Muscle of back (tissue), 13 donors: ENCODE measurements around the gene GALE. TPM values are rescaled to one million over a fixed set of nuclear protein-coding genes. Genes with fewer than 3 reads are reported as not detected.
"Not testable (repeated sequence)": the region's sequence is repeated elsewhere in the genome, so short reads cannot be mapped to it uniquely, and the experiment has no call there.

ENCODE experiments used
- DNase-seq, 3 donors: peaks; one replicate each; pipeline versions ENCODE4 v3.0.0 to v3.0.0-alpha.2; 2013
- long read RNA-seq, 9 donors: transcript quantifications; one replicate each; lab custom pipeline, GENCODE V29; 2026
- polyA plus RNA-seq, 10 donors: library from polyadenylated mRNA; unstranded; fragments of 120-200 nt; gene quantifications; one replicate each; pipeline ENCODE4 v1.2.1, GENCODE V29; 2013; ENCODE audit not compliant: insufficient read length in 10 of 10

Gene GALE
- polyA plus RNA-seq: 10 to 100 TPM; 16.1 to 23.6 (median 19.9) TPM
- long read RNA-seq, donor 1: 0 reads
- long read RNA-seq, donor 2, partial matches to known transcripts: 0 of 4 reads
- long read RNA-seq, donor 2, other reads (novel, unspliced or antisense): 0 of 4 reads
- long read RNA-seq, donor 3: 0 reads
- long read RNA-seq, donor 4, partial matches to known transcripts: 0 of 3 reads
- long read RNA-seq, donor 4, other reads (novel, unspliced or antisense): 0 of 3 reads
- long read RNA-seq, donor 5, partial matches to known transcripts: 0 of 5 reads
- long read RNA-seq, donor 5, other reads (novel, unspliced or antisense): 0 of 5 reads
- long read RNA-seq, donor 6, transcript GALE-216 (12 exons, 1,566 nt): major isoform, 5 of 10 reads
- long read RNA-seq, donor 6, partial matches to known transcripts: 5 of 10 reads
- long read RNA-seq, donor 6, other reads (novel, unspliced or antisense): 0 of 10 reads
- long read RNA-seq, donor 7, partial matches to known transcripts: 0 of 2 reads
- long read RNA-seq, donor 7, other reads (novel, unspliced or antisense): 0 of 2 reads
- long read RNA-seq, donor 8, partial matches to known transcripts: 0 of 1 reads
- long read RNA-seq, donor 8, other reads (novel, unspliced or antisense): 0 of 1 reads
- long read RNA-seq, donor 9: 0 reads

DNA sequence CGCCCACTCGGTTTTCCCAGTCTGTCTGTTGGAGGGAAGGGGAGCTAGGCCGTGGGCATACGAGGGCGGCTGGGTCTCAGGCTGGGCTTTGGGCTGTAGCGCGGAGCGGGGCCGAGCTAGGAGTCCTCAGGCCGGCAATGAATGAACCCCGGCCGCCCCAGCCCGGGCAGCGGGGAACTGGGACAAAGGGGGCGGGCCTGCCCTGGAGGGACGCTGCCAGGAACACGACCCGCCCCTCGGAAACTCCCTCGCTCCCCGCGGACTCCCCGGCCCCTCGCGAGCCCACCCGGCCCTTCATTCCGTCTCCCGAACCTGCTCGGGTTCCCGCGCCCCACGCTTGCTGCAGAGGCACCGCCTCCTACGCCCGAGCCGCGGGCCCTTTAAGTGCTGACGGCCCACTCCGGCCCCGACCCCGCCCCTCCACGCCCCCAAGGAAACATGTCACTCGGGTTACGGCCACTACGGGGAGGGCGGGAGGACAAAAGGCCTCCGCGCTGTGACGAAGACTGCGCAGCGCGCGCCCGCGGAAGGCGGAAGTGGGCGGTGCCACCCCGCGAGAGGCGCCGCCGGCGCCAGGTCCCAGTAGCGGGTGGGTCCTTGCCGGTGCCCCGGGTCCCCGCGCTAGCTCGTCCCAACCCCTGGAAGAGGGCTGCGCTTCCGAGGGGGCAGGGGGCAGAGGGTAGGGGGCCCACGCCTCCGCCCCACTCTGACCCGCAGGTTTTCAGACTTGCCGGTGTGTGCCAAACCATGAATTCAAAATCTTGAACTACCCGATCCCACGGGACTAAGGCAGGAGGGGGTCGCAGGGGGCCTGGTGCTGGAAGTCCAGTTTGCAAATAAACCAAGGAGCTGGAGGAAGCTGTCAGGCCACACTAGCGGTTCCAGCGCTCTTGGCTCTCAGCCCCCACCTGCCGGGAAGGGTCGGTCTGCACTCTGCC is at the start of gene GALE:
Gene GALE, minus strand, starts transcription at position 355 of the 938 bp plus-strand sequence. CDS start 1,747 bp downstream, outside the sequence.
- DNase-seq: peak; percentile 96 to 100 (median 99)

GRCh38 chr1:23848673-23849616 is 48.4 kb upstream of the GALE start:
- DNase-seq: no peak

GRCh38 chr1:23847482-23848095 is 47.0 kb upstream of the GALE start:
- not testable (repeated sequence) for DNase-seq

DNA sequence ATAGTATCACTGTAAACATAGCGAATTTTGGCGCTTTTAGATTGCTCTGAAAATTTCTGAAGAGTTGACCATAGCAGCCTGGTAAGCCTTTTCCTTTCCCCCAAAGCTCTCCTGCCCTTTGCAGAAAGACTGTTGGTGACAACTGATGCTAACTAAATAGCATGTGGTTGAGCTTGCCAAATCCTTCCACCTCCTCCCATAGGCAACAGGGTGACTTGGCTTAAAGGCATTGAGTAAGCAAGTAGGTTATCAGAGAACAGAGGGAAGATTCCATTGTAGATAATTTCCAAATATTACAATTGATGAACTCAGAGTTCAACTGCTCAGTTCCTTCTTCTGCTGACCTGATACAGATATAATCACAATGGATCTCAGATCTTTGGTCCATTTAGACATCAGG is 44.6 kb upstream of the GALE start:
- no peak for DNase-seq

DNA sequence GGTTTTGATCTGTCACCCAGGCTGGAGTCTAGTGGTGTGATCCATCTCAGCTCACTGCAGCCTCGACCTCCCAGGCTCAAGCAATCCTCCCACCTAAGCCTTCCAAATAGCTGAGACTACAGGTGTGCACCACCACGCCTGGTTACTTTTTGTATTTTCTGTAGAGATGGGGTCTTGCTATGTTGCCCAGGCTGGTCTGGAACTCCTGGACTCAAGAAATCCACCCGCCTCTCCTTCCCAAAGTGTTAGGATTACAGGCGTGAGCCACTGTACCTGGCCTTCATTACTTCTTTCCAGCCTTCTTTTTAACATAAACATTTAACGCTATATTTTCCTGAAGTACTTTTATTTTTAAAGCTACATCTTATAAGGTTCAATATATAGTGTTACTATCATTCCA is 43.1 kb upstream of the GALE start:
- DNase-seq: no peak

- peak in 1 of 3 donors; percentile 64 for DNase-seq
Observed at GRCh38 chr1:23838401-23838866, 37.9 kb upstream of the GALE start.

DNA sequence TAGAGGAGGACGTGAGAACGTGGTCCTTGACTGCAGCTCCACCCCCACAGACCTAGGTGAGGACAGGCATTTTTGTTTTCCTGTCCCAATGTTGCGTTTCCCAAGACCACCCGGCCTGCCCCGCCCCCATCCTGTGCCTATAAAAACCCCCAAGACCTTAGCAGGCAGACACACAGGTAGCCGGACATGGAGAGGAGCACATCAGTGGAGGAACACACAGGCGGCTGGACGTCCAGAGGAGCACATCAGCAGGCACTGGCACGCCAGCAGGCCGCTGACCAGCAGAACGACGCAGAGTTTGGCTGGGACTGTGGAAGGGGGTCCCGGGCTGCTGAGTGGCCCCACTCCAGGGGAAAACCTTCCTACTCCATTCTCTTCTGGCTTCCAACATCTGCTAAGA is 37.4 kb upstream of the GALE start:
- DNase-seq: no peak

DNA sequence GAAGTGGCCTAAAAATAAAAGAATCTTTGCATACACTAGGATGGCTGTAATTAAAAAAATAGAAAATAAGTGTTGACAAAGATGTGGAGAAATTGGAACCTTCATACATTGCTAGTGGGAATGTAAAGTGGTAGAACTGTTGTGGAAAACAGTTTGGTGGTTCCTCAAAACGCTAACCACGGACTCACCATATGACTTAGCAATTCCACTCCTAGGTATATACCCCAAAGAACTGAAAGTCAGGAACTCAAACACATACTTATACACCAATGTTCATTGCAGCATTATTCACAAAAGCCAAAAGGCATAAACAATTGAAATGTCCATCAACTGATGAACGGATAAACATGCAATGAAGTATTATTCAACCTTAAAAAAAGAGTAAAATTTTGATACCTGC is 35.5 kb upstream of the GALE start:
- no peak for DNase-seq

- not testable (repeated sequence) for DNase-seq
Observed at GRCh38 chr1:23834156-23834555, 33.6 kb upstream of the GALE start.

- DNase-seq: no peak
Observed at GRCh38 chr1:23827717-23828116, 27.2 kb upstream of the GALE start.

DNA sequence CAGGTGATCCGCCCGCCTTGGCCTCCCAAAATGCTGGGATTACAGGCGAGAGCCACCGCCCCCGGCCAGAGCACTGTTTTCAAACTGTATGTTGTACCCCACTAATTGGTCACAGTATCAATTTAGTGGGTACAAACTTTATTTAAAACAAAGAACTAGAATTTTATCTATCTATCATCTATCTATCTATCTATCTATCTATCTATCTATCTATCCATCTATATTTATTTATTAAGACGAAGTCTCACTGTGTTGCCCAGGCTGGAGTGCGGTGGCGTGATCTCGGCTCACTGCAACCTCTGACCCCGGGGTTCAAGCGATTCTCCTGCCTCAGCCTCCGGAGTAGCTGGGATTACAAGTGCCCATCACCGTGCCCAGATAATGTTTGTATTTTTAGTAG is 26.0 kb upstream of the GALE start:
- not testable (repeated sequence) for DNase-seq

- DNase-seq: peak in 1 of 3 donors; percentile 27
Observed at GRCh38 chr1:23825762-23826522, 25.4 kb upstream of the GALE start.

GRCh38 chr1:23825076-23825761 is 24.7 kb upstream of the GALE start, which contains the start of gene HMGCL:
Gene HMGCL, minus strand, starts transcription at chr1:23825429. Its CDS starts 14 bp downstream, at chr1:23825415.
- DNase-seq: peak; percentile 90 to 97 (median 92)

GRCh38 chr1:23824711-23825075 is 24.1 kb upstream of the GALE start:
- no peak for DNase-seq

GRCh38 chr1:23823767-23824166 is 23.2 kb upstream of the GALE start:
- no peak for DNase-seq

DNA sequence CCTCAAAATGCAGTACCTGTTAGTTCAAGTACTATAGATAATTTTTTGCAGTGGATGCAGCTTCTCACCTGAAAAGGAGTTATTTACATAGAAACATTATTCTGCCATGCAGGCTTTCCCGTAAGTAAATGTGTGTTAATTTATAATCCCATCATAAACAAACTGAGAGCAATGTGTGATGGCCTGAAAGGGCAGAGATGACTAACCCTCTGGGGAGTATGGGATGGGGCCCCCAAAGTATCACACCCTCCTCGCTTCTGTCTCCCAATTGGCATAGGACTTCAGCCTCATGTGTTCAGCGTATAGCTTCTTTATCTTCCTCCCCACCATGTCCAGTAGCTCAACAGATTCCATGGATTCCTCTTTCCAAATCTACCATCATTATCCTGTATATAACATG is 17.1 kb upstream of the GALE start:
- no peak for DNase-seq

DNA sequence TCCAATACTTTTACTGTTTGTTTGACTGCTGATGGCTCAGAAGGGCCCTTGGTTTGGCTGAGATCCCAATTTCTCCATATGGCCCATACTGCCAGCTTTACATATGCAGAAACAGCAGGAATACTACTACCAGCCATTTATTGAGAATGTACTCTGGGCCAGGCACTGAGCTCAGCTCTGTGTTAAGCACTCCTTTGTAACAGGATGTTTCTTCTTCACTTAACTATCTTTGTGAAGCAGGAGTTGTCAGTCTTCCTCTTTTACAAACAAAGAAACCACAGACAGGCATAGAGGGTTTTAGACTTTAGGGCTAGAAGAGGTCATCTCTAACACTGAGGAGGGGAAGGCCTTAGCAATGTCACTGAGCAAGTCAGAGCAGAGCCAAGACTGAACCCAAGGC is 16.4 kb upstream of the GALE start:
- no peak for DNase-seq

- DNase-seq: no peak
Observed at GRCh38 chr1:23816361-23816760, 15.8 kb upstream of the GALE start.

GRCh38 chr1:23814016-23814415 is 13.5 kb upstream of the GALE start:
- DNase-seq: no peak
